CD4-positive, alpha-beta T cell treated with Interleukin-4 for 4 hours (primary cell): ENCODE data around the gene LIMCH1.
"Not testable (repeated sequence)": the region's sequence is repeated elsewhere in the genome, so short reads cannot be mapped to it uniquely, and the experiment has no call there.

Source experiments
- DNase-seq: peaks from one replicate; pipeline ENCODE4 v3.0.0-alpha.2; 2020

The LIMCH1 gene, protein sequence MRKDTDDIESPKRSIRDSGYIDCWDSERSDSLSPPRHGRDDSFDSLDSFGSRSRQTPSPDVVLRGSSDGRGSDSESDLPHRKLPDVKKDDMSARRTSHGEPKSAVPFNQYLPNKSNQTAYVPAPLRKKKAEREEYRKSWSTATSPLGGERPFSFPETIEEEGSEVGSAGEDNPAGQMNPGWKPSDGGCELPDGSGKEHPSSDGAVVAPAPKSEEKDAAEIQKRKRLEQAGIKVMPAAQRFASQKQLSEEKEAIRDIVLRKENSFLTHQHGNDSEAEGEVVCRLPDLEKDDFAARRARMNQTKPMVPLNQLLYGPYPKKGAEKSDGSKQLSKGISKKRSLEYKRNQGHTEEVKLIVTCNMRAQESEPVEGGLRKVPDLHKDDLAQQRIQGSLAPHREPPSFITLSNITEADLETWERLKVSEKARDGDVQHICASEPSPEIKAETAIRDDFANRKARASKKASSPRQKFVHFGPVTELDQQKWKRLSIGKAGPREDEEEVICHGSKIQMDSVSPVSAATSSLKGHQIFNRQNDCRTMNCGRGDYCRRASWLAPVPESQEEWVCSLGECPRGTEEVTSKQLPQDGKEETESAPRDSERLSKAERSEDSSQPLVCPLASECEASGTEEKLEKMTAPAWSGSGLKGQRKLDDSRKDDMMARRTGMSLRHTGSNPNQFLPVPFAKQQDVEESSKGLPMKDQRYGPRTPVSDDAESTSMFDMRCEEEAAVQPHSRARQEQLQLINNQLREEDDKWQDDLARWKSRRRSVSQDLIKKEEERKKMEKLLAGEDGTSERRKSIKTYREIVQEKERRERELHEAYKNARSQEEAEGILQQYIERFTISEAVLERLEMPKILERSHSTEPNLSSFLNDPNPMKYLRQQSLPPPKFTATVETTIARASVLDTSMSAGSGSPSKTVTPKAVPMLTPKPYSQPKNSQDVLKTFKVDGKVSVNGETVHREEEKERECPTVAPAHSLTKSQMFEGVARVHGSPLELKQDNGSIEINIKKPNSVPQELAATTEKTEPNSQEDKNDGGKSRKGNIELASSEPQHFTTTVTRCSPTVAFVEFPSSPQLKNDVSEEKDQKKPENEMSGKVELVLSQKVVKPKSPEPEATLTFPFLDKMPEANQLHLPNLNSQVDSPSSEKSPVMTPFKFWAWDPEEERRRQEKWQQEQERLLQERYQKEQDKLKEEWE (N-terminal part only)

DNA sequence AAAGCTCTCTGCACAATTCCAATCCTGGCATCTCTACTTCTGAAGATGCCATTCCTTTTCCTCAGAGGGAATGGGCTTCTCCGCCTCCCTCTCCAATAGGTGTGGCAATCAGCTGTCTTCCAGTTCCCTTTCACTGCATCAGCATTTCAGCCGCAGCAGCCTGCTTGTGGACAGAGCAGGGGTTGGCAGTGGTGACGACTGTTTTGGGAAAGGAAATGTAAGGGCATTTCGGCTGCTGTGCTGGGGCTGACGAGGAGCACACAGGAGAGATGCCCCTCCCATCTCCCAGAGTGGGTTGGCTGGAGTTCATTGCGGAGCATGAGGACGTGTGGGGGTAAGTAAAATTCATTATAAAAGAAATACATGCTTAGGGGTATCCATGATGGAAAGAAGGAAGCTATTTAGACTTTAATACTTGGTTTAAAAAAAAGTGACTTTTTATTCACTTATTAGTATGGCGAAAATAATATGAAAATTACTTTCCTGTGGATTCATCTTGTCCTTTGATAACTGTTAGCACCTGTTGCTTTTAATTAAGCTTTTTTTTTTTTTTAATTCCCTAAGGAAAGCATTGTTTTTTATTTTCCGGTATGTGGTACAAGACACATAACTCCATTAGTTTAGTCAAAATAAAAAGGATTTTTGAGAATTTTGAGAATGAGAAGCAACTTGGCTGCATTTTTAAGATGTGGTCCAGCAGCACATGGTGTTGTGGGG is at the start of gene LIMCH1:
Gene LIMCH1, plus strand, starts transcription at position 141 of the 717 bp plus-strand sequence. CDS start 67,839 bp downstream, outside the sequence.
- no peak for DNase-seq

DNA sequence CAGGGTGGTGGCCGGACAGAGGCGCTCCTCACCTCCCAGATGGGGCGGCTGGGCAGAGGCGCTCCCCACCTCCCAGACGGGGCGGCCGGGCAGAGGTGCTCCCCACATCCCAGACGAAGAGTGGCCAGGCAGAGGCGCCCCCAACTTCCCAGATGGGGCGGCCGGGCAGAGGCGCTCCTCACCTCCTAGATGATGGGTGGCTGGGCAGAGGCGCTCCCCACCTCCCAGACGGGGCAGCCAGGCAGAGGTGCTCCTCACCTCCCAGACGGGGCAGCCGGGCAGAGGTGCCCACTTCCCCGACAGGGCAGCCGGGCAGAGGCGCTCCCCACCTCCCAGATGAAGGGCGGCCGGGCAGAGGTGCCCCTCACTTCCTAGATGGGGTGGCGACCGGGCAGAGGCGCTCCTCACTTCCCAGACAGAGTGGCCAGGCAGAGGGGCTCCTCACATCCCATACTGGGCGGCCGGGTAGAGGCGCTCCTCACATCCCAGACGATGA is 46.8 kb upstream of the LIMCH1 start:
- not testable (repeated sequence) for DNase-seq

GRCh38 chr4:41496977-41497376 is 41.0 kb upstream of the LIMCH1 start:
- no peak for DNase-seq

DNA sequence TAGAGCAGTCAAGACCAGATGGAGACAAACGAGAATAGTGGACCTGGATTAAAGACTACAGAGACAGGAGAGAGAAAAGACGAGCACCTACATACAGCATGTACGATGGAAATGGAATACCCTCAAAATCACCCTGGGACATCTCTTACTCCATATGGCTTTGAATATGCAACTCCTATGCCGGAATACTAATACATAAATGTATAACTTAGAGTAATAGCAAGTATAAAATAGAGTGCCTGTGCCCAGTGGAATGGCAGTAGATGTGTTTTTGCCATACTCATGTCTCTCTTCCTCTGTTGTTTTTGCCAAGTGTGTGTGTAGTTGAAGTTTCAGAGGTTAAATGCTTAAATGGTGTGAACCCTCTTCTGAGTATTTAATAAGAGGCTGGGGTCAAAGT is 39.8 kb upstream of the LIMCH1 start:
- DNase-seq, result no peak

DNA sequence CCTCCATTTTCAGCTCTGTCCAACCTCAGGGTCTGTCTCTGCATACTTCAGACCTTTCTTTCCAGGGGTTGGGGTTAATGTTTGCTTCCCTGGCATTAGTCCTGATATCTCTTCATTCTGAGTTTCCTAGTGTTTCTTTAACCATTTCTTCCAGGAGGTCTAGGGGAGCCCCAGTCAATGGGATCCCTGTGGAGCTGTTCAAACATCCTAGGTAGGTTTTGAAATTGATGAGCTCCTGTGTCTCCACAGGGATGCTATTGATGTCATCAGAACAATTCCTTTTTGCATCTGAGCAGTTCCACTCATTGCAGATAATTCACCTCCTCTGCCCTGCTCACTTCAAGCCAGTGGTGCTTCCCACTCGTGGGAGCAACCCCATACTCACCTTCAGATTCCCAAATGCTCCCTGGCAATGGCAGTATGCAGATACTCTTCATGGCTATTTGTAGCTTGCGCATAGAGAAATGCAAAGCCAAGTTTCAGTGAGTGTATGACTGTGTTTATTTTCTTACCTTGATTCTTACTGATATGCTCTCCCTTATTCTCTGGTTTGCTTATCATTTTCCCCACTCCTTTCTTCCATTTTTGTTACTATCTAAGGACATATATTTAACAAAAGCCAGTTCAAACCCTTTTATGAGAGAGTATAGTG is 33.7 kb upstream of the LIMCH1 start:
- DNase-seq, result no peak

- no peak for DNase-seq
Measured at GRCh38 chr4:41505161-41505661, 32.7 kb upstream of the LIMCH1 start.

- no peak for DNase-seq
Measured at GRCh38 chr4:41506130-41506529, 31.8 kb upstream of the LIMCH1 start.

- DNase-seq, result no peak
Measured at GRCh38 chr4:41507291-41507947, 30.5 kb upstream of the LIMCH1 start.

- no peak for DNase-seq
Measured at GRCh38 chr4:41509451-41509866, 28.5 kb upstream of the LIMCH1 start.

- no peak for DNase-seq
Measured at GRCh38 chr4:41510179-41510578, 27.8 kb upstream of the LIMCH1 start.

- no peak for DNase-seq
Measured at GRCh38 chr4:41512136-41512535, 25.8 kb upstream of the LIMCH1 start.

DNA sequence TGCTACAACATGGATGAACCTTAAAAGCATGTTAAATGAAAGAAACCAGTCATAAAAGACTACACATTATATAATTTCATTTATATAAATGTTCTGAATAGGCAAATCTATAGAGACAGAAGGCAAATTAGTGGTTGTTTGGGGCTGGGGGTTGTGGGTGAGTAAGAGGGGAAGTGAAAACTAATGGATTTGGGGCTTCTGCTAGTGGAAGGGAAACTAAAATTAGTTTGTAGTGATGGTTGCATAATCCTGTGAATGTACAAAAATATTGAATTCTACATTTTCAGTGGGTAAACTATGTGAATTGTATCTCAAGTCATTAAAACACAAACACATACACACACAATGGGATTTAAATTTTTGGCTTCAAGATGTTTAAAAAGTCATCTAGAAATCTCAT is 25.4 kb upstream of the LIMCH1 start:
- no peak for DNase-seq

DNA sequence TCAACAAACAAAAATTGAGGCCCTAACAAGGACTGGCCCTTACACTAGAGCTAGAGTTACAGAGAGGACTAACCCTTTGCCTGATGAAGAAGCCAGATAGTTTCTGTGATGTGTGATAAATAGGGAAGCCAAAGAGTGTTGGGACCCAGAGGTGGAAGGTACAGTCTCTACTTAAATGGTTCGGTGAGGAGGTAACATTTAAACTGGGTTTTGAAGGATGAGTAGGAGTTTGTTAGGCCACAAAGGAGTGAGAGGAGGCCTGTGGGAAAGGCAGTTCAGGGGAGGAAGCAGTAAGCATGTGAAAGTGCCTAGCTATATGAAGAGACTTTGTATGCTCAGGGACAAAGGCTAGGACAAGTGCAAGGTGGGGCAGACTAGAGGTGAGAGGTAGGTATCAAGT is 23.8 kb upstream of the LIMCH1 start:
- no peak for DNase-seq

GRCh38 chr4:41514766-41515481 is 23.0 kb upstream of the LIMCH1 start:
- no peak for DNase-seq

DNA sequence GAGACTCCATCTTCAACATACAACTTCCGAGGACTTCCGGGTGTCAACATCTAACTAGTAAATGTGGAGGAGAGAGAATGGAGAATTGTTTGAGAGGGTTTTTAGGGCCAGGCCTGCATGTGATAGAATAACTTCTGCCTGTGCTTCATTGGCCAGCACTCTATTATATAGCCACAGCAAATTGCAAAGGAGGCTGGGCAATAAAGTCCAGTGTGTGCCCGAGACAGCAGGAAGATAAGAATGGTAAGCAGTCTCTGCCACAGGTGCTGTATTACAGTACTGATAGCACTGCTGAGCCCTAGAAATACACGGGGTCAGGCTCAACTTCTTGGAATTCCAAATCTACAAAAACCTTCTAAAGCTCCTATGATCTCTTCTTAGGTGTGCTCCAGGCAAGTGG is 20.8 kb upstream of the LIMCH1 start:
- DNase-seq, result no peak

DNA sequence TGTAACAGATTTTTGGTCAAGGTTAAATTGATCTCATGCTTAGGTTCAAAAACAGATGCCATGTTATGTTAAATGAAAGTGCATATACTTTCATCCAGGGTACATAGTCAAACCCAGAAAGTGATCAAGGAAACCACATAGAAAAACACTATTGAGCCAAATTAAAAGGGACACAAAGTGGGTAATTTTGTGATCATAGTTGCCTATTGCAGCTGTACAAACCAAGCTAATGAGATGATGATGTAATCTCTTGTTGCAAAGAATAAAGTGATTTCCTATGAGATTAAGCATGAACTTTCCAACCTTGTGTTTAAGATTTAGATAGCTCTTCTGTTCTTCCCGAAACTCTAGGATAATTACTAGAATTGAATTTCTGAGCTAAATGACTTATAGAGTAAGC is 20.2 kb upstream of the LIMCH1 start:
- no peak for DNase-seq

DNA sequence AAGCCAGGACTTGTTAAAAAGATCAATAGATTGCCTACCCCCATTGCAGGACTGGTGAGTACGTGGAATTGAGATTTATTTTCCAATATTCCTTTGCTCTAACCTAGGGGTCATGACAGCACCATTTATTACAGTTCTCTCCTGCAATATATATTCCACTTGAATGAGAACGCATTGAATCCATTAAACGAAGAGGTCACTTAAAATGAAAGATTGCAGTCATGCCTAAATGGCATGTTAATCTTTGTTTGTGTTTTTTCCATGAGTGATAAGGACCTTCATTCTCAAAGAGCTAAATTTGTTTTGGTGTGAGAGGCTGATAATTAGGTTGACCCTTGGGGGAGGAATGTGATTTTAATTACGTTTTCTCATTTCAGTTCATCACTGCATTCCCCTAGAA is 13.5 kb upstream of the LIMCH1 start:
- DNase-seq, result no peak

GRCh38 chr4:41525129-41525528 is 12.8 kb upstream of the LIMCH1 start:
- no peak for DNase-seq

- no peak for DNase-seq
Measured at GRCh38 chr4:41526628-41527027, 11.3 kb upstream of the LIMCH1 start.

GRCh38 chr4:41528512-41529205 is 9.3 kb upstream of the LIMCH1 start:
- no peak for DNase-seq
